ENCODE measurements around the gene VEZT.

DNA sequence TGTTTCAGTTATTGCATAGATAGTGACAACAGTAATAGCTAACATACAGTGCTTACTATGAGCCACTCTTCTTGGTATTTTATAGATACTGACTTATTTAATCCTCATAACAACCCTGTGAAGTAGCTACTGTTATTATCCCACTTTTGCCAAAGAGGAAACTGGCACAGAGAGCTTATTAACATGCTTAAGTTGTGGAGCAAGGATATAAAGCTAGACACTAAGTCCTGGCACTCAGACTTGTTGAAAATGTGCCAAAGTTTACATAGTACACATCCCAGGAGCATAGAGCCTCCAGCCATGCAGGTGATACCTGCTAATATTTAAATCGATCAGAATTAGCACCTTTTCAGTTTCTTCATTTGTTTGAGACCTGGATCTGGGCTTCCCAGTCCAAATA, 41.8 kb downstream of the VEZT start:
- TF ChIP-seq, protein P1, sequence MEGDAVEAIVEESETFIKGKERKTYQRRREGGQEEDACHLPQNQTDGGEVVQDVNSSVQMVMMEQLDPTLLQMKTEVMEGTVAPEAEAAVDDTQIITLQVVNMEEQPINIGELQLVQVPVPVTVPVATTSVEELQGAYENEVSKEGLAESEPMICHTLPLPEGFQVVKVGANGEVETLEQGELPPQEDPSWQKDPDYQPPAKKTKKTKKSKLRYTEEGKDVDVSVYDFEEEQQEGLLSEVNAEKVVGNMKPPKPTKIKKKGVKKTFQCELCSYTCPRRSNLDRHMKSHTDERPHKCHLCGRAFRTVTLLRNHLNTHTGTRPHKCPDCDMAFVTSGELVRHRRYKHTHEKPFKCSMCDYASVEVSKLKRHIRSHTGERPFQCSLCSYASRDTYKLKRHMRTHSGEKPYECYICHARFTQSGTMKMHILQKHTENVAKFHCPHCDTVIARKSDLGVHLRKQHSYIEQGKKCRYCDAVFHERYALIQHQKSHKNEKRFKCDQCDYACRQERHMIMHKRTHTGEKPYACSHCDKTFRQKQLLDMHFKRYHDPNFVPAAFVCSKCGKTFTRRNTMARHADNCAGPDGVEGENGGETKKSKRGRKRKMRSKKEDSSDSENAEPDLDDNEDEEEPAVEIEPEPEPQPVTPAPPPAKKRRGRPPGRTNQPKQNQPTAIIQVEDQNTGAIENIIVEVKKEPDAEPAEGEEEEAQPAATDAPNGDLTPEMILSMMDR (IDR thresholded peaks at IDR 0.05; ENCODE audit: low read depth, low read length), result no peak
- TF ChIP-seq, protein P2, sequence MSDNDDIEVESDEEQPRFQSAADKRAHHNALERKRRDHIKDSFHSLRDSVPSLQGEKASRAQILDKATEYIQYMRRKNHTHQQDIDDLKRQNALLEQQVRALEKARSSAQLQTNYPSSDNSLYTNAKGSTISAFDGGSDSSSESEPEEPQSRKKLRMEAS (IDR thresholded peaks at IDR 0.05; ENCODE audit: low read depth, low read length), result no peak

Data from NB4 (cell line).